H9 (cell line): Measurements from ENCODE around the gene CDC27. TPM values are rescaled to one million over a fixed set of nuclear protein-coding genes. Genes with fewer than 3 reads are reported as not detected.

Experiments
- DNase-seq: peaks from one replicate; pipeline ENCODE4 v3.0.0-alpha.2; 2017
- H2AFZ ChIP-seq: one replicate; pipeline ENCODE4 v1.6.1; 2013; ENCODE audit warnings: mild to moderate bottlenecking, low read length, control low read depth, moderate library complexity
- H2AK5ac ChIP-seq: 2 replicates; pipeline ENCODE4 v1.6.1; 2013; ENCODE audit warnings: low read length, control low read depth, mixed read lengths; ENCODE audit not compliant: insufficient read length
- H2BK120ac ChIP-seq: one replicate; pipeline ENCODE4 v1.6.1; 2013; ENCODE audit warnings: low read depth, mild to moderate bottlenecking, low read length, control low read depth, inconsistent platforms; ENCODE audit not compliant: poor library complexity, severe bottlenecking
- H2BK12ac ChIP-seq: 2 replicates; pipeline ENCODE4 v1.6.1; 2013; ENCODE audit warnings: low read length, control low read depth, mixed read lengths, low read depth; ENCODE audit not compliant: insufficient read length
- H2BK15ac ChIP-seq: 2 replicates; pipeline ENCODE4 v1.6.1; 2013; ENCODE audit warnings: low read depth, low read length, control low read depth
- H2BK20ac ChIP-seq: one replicate; pipeline ENCODE4 v1.6.1; 2013; ENCODE audit warnings: low read depth, mild to moderate bottlenecking, low read length, control low read depth, inconsistent platforms; ENCODE audit not compliant: poor library complexity, severe bottlenecking
- H2BK5ac ChIP-seq: 2 replicates; pipeline ENCODE4 v1.6.1; 2013; ENCODE audit warnings: low read length, control low read depth, mixed read lengths; ENCODE audit not compliant: insufficient read length
- H3K14ac ChIP-seq: 2 replicates; pipeline ENCODE4 v1.6.1; 2013; ENCODE audit warnings: low read length, control low read depth; ENCODE audit not compliant: insufficient read depth
- H3K18ac ChIP-seq: 2 replicates; pipeline ENCODE4 v1.6.1; 2013; ENCODE audit warnings: low read depth, mild to moderate bottlenecking, mixed read lengths, low read length, control low read depth; ENCODE audit not compliant: insufficient read length
- H3K23ac ChIP-seq: 2 replicates; pipeline ENCODE4 v1.6.1; 2013; ENCODE audit warnings: low read length, control low read depth, mixed read lengths, low read depth; ENCODE audit not compliant: insufficient read length
- H3K23me2 ChIP-seq: 2 replicates; pipeline ENCODE4 v1.6.1; 2013; ENCODE audit warnings: low read depth, mild to moderate bottlenecking, mixed read lengths, low read length, control low read depth; ENCODE audit not compliant: insufficient read length, poor library complexity, severe bottlenecking
- H3K27ac ChIP-seq: 2 replicates; pipeline ENCODE4 v1.5.1; 2013; ENCODE audit warnings: low read length, control low read depth, mixed read lengths, low read depth; ENCODE audit not compliant: insufficient read length
- H3K27me3 ChIP-seq: 2 replicates; pipeline ENCODE4 v1.6.1; 2013; ENCODE audit warnings: low read length, control low read depth, inconsistent platforms; ENCODE audit not compliant: insufficient read depth
- H3K4ac ChIP-seq: 2 replicates; pipeline ENCODE4 v1.6.1; 2013; ENCODE audit warnings: low read depth, mild to moderate bottlenecking, control low read depth, inconsistent platforms, low read length, moderate library complexity
- H3K4me1 ChIP-seq: 2 replicates; pipeline ENCODE4 v1.6.1; 2013; ENCODE audit warnings: low read length, control low read depth, inconsistent platforms; ENCODE audit not compliant: insufficient read depth
- H3K4me2 ChIP-seq: 2 replicates; pipeline ENCODE4 v1.6.1; 2013; ENCODE audit warnings: low read length, control low read depth, mixed read lengths; ENCODE audit not compliant: insufficient read length, insufficient read depth
- H3K56ac ChIP-seq: 2 replicates; pipeline ENCODE4 v1.6.1; 2013; ENCODE audit warnings: low read depth, mild to moderate bottlenecking, mixed read lengths, low read length, control low read depth; ENCODE audit not compliant: insufficient read length
- H3K79me1 ChIP-seq: 2 replicates; pipeline ENCODE4 v1.6.1; 2013; ENCODE audit warnings: low read depth, mild to moderate bottlenecking, moderate library complexity, low read length, control low read depth, inconsistent platforms; ENCODE audit not compliant: insufficient read depth, poor library complexity, severe bottlenecking
- H3K79me2 ChIP-seq: 2 replicates; pipeline ENCODE4 v1.6.1; 2013; ENCODE audit warnings: low read length, control low read depth, inconsistent platforms; ENCODE audit not compliant: insufficient read depth
- H3K9ac ChIP-seq: 2 replicates; pipeline ENCODE4 v1.6.1; 2013; ENCODE audit warnings: low read length, control low read depth, mixed read lengths; ENCODE audit not compliant: insufficient read length; ENCODE audit errors: extremely low read depth
- H3K9me3 ChIP-seq: one replicate; pipeline ENCODE4 v1.6.1; 2013; ENCODE audit warnings: low read depth, low read length, inconsistent platforms; ENCODE audit not compliant: control insufficient read depth
- H3T11ph ChIP-seq: one replicate; pipeline ENCODE4 v1.6.1; 2013; ENCODE audit warnings: mild to moderate bottlenecking, low read length, control low read depth, inconsistent platforms
- H4K20me1 ChIP-seq: one replicate; pipeline ENCODE4 v1.6.1; 2013; ENCODE audit not compliant: control insufficient read depth, insufficient read length, insufficient read depth
- H4K5ac ChIP-seq: 2 replicates; pipeline ENCODE4 v1.6.1; 2013; ENCODE audit warnings: low read depth, mild to moderate bottlenecking, mixed read lengths, low read length, control low read depth; ENCODE audit not compliant: insufficient read length
- H4K8ac ChIP-seq: replicated peaks from 2 replicates; pipeline ENCODE4 v1.6.1; 2013; ENCODE audit warnings: low read length, control low read depth, mixed read lengths, low read depth; ENCODE audit not compliant: insufficient read length
- H4K91ac ChIP-seq: 2 replicates; pipeline ENCODE4 v1.6.1; 2013; ENCODE audit warnings: low read depth, mild to moderate bottlenecking, moderate library complexity, mixed read lengths, low read length, control low read depth; ENCODE audit not compliant: insufficient read length
- H3K27ac Mint-ChIP-seq, 3 experiments: 2 replicates in 2 of 3; 3 replicates in 1 of 3; pipeline ENCODE4 v1.8.0; 2020 to 2021; ENCODE audit warnings: mixed read lengths in 3 of 3, mild to moderate bottlenecking in 1 of 3, moderate library complexity in 1 of 3
- H3K27me3 Mint-ChIP-seq: 2 replicates; pipeline ENCODE4 v1.8.0; 2021; ENCODE audit warnings: low read depth, mild to moderate bottlenecking, moderate library complexity, mixed read lengths
- H3K36me3 Mint-ChIP-seq, 3 experiments: 2 replicates in 2 of 3; 3 replicates in 1 of 3; pipeline ENCODE4 v1.8.0; 2020 to 2021; ENCODE audit warnings: low read depth in 3 of 3, mixed read lengths in 3 of 3; ENCODE audit not compliant: insufficient read depth in 1 of 3
- H3K4me1 Mint-ChIP-seq, 2 experiments: 2 replicates each; pipeline ENCODE4 v1.8.0; 2020; ENCODE audit warnings: mixed read lengths in 2 of 2
- H3K4me3 Mint-ChIP-seq, 2 experiments: 2 replicates in 1 of 2; 3 replicates in 1 of 2; pipeline ENCODE4 v1.8.0; 2020 to 2021; ENCODE audit warnings: mild to moderate bottlenecking in 2 of 2, mixed read lengths in 2 of 2, moderate library complexity in 1 of 2
- H3K9me3 Mint-ChIP-seq, 2 experiments: 2 replicates in 1 of 2; 3 replicates in 1 of 2; pipeline ENCODE4 v1.8.0; 2020; ENCODE audit warnings: mild to moderate bottlenecking in 2 of 2, mixed read lengths in 2 of 2, moderate library complexity in 1 of 2
- WGBS: extraction: QIAGEN DNeasy Blood & Tissue Kit; methylation state at CpG from one replicate; pipeline ENCODE4 v1.1.7; 2013; ENCODE audit warnings: missing lambda C conversion rate, low lambda C conversion rate, mixed read lengths; ENCODE audit not compliant: insufficient read length; ENCODE audit errors: extremely low coverage; 5-methylcytosine and 5-hydroxymethylcytosine counted together
- total RNA-seq: library from RNA; stranded (reverse); gene quantifications from 2 replicates; pipeline ENCODE4 v1.2.1, GENCODE V29; 2021
- TF ChIP-seq, protein P1 (sequence below): fragments of 200-600 bp; sonication (generic); conservative IDR thresholded peaks from 3 replicates; pipeline ENCODE4 v1.8.0; 2021; ENCODE audit warnings: antibody characterized with exemption, mild to moderate bottlenecking

The CDC27 gene
- total RNA-seq, 1 experiment from 2014 or later: 82.5 TPM

DNA sequence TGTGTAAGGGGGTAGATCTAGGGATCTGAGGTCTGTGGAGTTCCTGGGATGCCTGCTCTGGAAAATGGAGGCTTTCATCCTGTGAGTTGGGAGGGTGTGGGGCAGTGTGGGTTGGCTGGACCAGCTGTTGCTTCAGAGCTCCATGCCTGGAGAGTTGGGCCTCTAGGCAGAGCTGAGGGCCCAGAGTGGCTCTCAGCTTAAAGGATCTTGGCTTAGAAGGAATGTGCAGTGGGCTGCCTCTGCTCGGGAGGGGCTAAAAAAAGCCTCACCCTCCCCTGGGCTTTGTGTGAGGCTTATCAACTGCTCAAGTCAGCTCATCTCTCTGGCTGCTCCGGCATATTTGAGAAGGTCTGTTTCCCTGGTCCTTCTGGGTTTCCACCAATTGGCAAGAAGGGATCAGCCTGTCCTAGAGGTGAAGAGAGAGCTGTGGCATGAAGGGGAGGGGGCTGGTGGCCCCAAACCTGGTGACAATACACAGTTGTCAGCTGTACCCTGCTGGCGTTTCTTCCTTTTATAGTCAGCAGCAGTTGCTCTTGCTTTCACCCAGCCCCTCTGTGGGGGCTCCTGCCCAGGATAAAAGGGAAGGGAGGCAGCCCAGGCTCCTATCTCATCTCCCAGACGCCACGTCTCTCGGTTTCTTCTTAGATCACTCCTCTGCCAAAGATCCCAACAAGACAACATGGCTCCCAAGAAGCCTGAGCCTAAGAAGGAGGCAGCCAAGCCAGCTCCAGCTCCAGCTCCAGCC, 19.8 kb upstream of the CDC27 start, which contains the start of gene MYL4:
MYL4 (plus strand) TSS at position 605 of the 745 bp plus-strand sequence; CDS start at position 680, 75 bp downstream.
- Mint-ChIP-seq H3K4me1 (peaks cover 21 to 28% of the 10 kb centered on the region in 2 experiments), H3K27ac (no peak within 1 kb of the TSS), H3K4me3 (no peak within 1 kb of the TSS), H3K36me3 (no peaks in the 10 kb centered on the region), H3K27me3 (peaks cover 1% of the 10 kb centered on the region), H3K9me3 (no peaks in the 10 kb centered on the region)
- no peak within 1 kb of the TSS for H4K5ac ChIP-seq
- no peaks in the 10 kb centered on the region; the same call in 1 of the 2 replicates for H3K27me3 ChIP-seq
- no peak within 1 kb of the TSS for H3K27ac ChIP-seq
- H4K91ac ChIP-seq: no peak within 1 kb of the TSS
- no peak within 1 kb of the TSS for H3T11ph ChIP-seq
- no peak within 1 kb of the TSS for H3K9ac ChIP-seq
- no peak within 1 kb of the TSS for H3K23ac ChIP-seq
- H2AK5ac ChIP-seq: no peak within 1 kb of the TSS
- no peak within 1 kb of the TSS for H2BK15ac ChIP-seq
- peaks cover 10% of the 10 kb centered on the region for H3K4me1 ChIP-seq
- H2BK5ac ChIP-seq: no peak within 1 kb of the TSS
- DNase-seq: no peak
- no peak within 1 kb of the TSS for H4K8ac ChIP-seq
- H3K79me2 ChIP-seq: no peaks in the 10 kb centered on the region
- H3K9me3 ChIP-seq: no peaks in the 10 kb centered on the region
- no peaks in the 10 kb centered on the region for H3K79me1 ChIP-seq
- H3K14ac ChIP-seq: no peak within 1 kb of the TSS
- H2BK12ac ChIP-seq: no peak within 1 kb of the TSS
- H3K56ac ChIP-seq: no peak within 1 kb of the TSS
- no peak within 1 kb of the TSS for H3K4ac ChIP-seq
- WGBS: no CpG with 5 or more reads among the region's 6 CpGs
- no peak within 1 kb of the TSS for H2AFZ ChIP-seq
- H3K4me2 ChIP-seq: no peak within 1 kb of the TSS
- H3K18ac ChIP-seq: no peak within 1 kb of the TSS
- no peak within 1 kb of the TSS for H2BK120ac ChIP-seq
- H2BK20ac ChIP-seq: no peak within 1 kb of the TSS
- H4K20me1 ChIP-seq: no peaks in the 10 kb centered on the region
- TF ChIP-seq, protein P1, sequence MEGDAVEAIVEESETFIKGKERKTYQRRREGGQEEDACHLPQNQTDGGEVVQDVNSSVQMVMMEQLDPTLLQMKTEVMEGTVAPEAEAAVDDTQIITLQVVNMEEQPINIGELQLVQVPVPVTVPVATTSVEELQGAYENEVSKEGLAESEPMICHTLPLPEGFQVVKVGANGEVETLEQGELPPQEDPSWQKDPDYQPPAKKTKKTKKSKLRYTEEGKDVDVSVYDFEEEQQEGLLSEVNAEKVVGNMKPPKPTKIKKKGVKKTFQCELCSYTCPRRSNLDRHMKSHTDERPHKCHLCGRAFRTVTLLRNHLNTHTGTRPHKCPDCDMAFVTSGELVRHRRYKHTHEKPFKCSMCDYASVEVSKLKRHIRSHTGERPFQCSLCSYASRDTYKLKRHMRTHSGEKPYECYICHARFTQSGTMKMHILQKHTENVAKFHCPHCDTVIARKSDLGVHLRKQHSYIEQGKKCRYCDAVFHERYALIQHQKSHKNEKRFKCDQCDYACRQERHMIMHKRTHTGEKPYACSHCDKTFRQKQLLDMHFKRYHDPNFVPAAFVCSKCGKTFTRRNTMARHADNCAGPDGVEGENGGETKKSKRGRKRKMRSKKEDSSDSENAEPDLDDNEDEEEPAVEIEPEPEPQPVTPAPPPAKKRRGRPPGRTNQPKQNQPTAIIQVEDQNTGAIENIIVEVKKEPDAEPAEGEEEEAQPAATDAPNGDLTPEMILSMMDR: no peak
- no peaks in the 10 kb centered on the region for H3K23me2 ChIP-seq
